Activated CD4-positive, alpha-beta T cell treated with anti-CD3 and anti-CD28 coated beads, Interleukin-2, amount 50 U/mL, for 1 hour (primary cell): ENCODE data around the gene TRIM44.
"Not testable (repeated sequence)": the region's sequence is repeated elsewhere in the genome, so short reads cannot be mapped to it uniquely, and the experiment has no call there.

Source experiments
- DNase-seq: peaks from one replicate; pipeline ENCODE4 v3.0.0-alpha.2; 2020

Gene TRIM44

GRCh38 chr11:35633827-35634423 is 28.6 kb upstream of the TRIM44 start:
- DNase-seq = no peak

GRCh38 chr11:35635933-35636332 is 26.6 kb upstream of the TRIM44 start:
- DNase-seq = no peak

DNA sequence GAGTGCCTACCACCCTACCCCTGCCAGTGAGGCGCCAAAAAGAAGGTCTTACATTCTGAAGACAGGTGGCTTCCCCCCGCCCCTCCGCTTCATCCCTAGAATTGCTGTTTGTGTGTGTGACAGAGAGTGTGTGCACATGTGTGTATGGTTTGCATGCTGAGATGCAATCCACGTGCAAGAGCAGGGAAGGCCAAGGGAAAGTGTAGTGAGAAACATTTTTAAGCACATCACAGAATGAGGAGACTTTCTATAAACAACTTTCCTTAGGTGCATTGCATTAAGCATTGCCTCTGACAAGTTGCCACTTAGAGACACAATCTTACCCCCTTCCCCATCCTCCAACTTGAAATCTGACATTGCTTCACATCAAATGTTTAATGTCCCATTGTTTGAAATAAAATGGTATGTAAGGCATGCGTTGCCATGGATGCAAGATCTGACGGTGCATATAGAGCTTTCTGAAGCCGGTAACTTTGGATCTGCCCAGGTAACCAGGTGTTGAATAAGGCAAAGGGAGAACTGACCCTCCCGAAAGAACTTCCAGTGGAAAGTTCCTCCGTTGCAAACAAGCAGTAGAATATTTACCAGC is 22.9 kb upstream of the TRIM44 start:
- no peak for DNase-seq

- no peak for DNase-seq
Observed at GRCh38 chr11:35641171-35641897, 21.2 kb upstream of the TRIM44 start.

- no peak for DNase-seq
Observed at GRCh38 chr11:35641964-35642363, 20.6 kb upstream of the TRIM44 start.

DNA sequence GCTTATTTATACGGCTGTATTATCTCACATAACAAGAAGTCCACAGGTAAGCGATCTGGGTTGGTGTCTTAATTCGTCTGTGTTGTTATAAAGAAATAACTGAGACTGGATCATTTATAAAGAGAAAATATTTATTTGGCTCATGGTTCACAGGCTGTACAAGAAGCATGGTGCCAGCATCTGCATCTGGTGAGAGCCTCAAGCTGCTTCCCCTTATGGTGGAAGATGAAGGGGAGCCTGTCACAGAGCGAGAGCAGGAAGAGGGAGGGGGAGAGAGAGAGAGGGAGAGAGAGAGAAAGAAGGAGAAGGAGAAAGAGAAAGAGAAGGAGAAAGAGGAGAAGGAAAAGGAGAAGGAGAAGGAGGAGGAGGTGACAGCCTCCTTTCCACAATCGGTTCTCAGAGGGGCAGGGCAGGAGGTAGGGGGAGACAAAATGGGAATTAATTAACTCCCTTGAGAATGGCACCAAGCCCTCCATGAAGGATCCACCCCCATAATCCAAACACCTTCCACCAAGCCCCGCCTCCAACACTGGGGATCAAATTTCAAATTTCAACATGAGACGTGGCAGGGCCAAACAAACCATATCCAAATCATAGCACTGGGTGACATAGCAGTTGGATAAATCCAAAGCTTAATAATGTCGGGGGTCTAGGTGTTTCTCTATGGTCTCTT is 15.0 kb upstream of the TRIM44 start:
- no peak for DNase-seq

DNA sequence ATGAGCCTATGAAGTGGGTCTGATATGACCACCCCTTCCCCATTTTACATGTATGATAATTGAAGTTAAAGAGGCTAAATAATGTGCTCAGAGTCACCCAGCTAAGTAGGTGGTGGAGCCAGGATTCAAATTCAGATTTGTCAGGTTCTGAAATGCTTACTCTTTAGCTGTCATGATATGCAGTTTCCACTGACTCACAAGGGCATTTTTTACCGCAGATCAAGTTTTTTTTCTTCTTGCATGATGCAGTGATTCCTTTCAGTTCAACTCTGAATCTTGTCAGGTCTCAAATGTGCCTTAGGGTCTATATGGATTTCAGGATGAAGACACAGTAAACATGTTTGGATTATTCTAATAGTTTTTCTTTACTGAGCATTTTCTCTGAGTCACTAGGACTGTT is 12.6 kb upstream of the TRIM44 start:
- no peak for DNase-seq

GRCh38 chr11:35650467-35650866 is 12.1 kb upstream of the TRIM44 start:
- DNase-seq = no peak

GRCh38 chr11:35651263-35651662 is 11.3 kb upstream of the TRIM44 start:
- DNase-seq = no peak

- not testable (repeated sequence) for DNase-seq
Observed at GRCh38 chr11:35652786-35653185, 9.8 kb upstream of the TRIM44 start.

DNA sequence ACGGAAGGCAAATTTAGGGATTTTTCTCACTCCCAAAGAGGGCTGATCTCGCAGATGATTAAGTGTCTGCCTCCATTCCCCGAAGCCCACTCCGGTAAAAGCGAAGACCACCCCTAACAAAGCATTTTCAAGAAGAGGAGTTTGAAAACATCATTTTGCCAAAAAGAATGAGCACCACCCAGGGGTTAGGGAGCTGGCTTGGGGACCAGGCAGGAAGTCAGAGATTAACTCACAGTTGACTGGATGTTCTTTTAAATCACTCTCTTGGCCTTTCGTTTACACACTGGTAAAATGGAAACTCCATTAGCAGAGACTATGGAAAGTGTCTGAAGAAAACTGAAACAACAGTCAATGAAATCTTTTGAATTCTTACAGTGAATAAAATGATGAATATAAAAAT is 7.9 kb upstream of the TRIM44 start:
- DNase-seq = no peak

- DNase-seq = no peak
Observed at GRCh38 chr11:35655254-35655653, 7.3 kb upstream of the TRIM44 start.

DNA sequence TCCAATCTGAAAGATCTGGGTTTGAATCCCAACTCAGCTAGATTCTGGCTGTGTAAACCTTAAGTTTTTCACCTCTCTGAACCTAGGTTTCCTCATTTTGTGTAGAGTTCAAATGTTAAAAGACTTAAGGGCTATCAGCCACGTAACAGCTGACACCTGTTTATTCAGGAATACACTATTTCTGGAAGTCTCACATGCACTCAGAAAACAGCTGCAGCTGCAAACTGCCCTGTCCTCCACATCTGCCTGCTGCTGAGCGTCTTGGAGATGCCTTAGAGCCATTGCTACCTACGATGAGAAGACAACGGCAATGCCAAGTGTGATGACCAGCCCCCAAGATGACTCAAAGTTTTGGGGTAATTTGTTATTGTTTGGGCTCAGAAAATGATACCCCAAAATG is 6.7 kb upstream of the TRIM44 start:
- no peak for DNase-seq

DNA sequence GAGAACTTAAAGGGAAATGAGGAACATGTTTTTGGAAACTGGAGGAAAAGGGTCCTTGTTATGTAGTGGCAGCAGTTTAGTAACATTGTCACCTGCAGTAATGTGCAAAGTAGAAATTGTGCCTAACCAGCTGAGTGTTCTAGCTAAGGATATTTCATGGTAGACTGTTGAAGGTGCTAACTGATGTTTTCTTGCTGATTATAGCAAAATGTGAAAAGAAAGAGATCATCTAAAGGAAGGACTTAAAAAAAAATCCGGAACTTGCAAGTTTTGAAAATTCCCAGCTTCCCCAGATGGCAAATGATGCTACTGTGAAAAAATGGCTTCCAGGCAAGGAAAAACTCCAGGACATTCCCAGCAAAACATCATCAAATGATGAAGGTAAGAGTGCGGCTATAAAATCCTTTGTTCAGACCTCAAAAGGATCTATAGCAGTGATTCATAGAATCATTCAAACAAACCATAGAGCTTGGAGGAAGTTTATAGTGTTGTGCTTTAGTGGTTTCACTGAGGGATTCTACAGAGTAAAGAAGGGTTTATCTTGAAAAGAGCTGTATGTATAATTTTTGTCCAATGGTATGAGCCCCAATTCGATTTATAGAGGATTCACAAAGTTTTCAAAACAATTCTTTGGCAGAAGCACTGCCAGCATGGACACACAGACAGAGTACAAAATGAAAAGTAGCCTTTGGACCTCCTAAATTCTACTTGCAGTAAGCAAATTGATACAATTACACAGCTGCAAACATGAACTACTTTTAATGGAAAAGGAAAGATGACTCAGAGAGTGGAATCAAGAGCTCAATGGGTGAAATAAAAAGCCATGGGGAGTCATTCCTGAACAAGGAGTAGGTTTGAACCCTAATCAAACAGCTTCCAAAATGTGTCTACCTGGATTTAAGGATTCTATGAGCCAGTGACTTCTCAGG is 4.3 kb upstream of the TRIM44 start:
- no peak for DNase-seq

DNA sequence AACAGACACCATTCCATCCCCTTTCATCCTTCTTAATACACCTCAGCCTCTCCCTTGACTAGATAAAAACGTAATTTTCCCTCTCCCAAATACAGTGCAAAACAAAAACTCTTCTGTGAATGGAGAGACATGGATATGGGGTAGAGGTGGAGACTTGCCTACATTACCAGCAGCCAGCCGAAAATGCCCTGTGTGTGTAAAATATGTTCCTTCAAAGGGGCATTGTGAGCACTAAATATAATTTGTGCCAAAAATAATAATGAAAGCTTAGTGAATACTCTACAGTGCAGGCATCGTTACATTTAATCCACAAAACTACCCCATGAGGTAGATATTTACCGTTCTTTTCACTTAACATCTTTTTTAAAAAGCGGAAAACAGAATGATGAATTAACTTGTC is 1.0 kb upstream of the TRIM44 start:
- DNase-seq = no peak

GRCh38 chr11:35662061-35662648 is 420 bp upstream of the TRIM44 start:
- peak; percentile 19 for DNase-seq

- no peak for DNase-seq
Observed at GRCh38 chr11:35663408-35663702, 780 bp downstream of the TRIM44 start.

DNA sequence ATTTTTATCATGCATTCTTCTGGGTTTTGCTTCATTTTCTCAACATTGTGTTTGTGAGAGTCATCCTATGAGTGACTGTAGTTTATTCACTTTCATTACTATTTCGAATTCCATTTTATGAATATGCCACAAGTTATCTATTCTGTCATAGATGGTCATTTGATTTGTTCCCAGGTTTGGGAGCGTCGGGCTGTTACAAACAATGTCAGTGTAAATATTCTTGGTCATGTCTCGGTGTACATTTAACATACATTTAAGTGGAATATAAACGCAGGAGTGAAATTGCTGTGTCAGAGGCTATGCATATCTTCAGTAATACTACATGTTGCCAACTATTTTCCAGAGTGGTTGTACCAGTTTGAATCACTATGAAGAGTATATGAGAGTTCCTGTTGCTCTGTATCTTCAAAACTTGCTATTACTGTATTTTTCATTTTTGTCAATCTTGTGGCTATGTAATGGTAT is 2.4 kb downstream of the TRIM44 start:
- no peak for DNase-seq

GRCh38 chr11:35667257-35667656 is 4.7 kb downstream of the TRIM44 start:
- no peak for DNase-seq

DNA sequence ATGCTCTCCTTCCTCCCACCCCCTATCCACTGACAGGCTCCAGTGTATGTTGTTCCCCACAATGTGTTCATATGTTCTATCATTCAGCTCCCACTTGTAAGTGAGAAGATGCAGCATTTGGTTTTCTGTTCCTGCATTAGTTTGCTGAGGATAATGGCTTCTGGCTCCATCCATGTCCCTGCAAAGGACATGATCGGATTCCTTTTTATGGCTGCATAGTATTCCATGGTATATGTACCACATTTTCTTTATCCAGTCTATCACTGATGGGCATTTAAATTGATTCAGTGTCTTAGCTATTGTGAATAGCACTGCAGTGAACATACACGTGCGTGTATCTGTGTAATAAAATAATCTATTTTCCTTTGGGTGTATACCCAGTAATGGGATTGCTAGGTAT is 5.8 kb downstream of the TRIM44 start:
- not testable (repeated sequence) for DNase-seq

DNA sequence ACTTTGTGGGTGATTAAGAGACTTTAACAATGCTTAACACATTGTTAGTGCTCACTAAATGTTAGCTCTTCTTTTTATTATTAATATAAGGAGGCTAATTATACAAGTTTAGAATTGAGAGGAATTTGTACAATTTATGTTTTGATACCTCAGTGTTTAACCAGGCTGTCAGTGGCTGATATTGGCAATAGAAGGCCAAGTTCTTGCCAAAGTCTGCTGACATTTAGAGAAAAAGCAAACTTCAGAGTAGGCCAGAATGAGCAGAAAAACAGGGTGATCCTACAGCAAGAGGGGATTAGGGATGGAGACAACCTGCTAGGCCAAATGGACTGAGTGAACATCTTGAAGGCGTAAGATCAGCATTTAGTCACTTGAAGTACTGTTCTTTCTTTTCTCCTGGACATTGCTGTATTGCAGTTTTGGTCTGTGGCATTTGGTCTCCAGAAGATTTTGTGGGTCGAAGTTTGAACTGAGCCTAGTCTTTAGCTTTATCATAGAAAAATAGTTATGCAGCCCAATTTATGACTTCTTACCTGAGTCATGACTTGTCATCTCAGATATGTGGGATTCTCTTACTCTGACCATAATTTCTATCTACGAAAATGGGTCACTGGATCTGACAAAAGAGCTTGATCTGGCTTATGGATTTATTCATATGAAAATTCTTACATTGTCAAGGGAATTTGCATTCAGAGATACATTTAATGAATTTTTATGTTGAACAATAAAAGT is 9.0 kb downstream of the TRIM44 start:
- no peak for DNase-seq

DNA sequence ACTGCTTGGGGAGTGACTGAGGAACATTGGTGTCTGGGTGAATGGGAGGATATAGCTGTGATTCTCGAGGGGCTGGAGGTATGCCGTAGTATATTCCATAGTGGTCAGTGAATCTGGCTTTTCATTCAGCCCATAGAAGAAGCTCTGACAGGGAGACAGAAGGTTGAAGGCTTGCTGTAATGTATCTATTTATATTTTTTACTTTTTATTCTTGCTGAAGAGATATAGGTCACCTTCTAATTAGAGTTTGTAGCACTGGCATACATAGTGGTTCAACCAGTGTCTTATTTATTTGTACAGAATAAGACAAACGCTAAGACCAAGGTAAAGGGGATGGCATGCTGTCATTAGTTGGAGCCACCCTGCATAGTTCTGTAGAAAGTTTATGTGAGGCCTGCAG is 10.0 kb downstream of the TRIM44 start:
- DNase-seq = no peak
